Measurements from ENCODE around the gene CDK5RAP2.

DNA sequence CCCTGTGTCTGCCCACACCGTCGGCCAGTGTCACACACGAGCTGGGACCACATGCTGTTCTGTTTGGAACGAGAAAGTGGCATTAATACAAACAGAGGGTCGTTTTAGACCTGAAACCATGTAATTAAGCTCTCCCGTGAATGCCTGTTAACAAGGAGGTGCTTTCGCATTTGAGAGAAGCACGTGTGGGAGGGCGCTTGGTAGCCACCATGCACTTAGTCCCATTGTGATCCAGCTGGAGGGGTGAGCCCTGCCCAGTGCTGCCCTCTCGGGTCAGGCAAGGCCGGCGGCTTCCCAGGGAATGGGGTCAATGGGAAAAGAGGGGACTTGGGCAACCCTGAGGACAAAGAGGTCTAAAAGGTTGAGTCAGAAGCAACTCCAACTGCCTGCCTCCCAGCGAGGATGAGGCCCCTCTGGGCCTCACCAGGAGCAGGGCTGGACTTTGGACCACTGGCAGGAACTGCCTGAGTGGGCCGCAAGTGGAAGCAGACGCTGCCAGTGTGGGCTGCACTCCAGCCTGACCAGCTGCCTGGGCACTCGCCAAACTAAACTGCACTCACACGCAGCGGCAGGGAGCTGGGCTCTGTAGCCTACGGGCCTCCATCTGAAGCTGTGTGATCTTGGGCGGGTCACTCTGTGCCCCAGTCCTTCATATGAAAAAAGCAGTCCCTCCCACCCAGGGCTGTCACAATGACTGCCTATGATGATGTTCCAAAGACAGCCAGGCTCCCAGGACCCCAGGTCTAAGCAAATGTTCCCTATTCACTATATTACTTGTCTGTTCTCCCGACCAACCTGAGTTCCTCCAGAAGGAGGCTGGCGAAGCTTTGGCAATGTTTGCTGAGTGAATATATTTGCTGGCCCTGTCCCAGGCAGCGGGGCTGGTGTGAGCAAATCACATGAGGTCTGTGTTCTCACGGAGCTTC is 195.7 kb downstream of the CDK5RAP2 start:
- TF ChIP-seq, protein P1, sequence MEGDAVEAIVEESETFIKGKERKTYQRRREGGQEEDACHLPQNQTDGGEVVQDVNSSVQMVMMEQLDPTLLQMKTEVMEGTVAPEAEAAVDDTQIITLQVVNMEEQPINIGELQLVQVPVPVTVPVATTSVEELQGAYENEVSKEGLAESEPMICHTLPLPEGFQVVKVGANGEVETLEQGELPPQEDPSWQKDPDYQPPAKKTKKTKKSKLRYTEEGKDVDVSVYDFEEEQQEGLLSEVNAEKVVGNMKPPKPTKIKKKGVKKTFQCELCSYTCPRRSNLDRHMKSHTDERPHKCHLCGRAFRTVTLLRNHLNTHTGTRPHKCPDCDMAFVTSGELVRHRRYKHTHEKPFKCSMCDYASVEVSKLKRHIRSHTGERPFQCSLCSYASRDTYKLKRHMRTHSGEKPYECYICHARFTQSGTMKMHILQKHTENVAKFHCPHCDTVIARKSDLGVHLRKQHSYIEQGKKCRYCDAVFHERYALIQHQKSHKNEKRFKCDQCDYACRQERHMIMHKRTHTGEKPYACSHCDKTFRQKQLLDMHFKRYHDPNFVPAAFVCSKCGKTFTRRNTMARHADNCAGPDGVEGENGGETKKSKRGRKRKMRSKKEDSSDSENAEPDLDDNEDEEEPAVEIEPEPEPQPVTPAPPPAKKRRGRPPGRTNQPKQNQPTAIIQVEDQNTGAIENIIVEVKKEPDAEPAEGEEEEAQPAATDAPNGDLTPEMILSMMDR (IDR thresholded peaks at IDR 0.05; ENCODE audit: borderline replicate concordance, extremely low read depth, low read length, poor library complexity, severe bottlenecking): no peak
- no peak for TF ChIP-seq EZH2 (IDR thresholded peaks at IDR 0.05; ENCODE audit: borderline replicate concordance, low read depth, low read length, severe bottlenecking)
